SKM-1 (cell line): ENCODE measurements around the gene FAM20C.
A peak's percentile ranks its signal among the peaks of the same experiment; 100 is the strongest.
"Not testable (repeated sequence)": the region's sequence is repeated elsewhere in the genome, so short reads cannot be mapped to it uniquely, and the experiment has no call there.

ENCODE experiments used
- DNase-seq: peaks from one replicate; lab custom pipeline; 2025; ENCODE audit not compliant: unreplicated experiment; lab: John Stamatoyannopoulos, UW

The FAM20C gene

DNA sequence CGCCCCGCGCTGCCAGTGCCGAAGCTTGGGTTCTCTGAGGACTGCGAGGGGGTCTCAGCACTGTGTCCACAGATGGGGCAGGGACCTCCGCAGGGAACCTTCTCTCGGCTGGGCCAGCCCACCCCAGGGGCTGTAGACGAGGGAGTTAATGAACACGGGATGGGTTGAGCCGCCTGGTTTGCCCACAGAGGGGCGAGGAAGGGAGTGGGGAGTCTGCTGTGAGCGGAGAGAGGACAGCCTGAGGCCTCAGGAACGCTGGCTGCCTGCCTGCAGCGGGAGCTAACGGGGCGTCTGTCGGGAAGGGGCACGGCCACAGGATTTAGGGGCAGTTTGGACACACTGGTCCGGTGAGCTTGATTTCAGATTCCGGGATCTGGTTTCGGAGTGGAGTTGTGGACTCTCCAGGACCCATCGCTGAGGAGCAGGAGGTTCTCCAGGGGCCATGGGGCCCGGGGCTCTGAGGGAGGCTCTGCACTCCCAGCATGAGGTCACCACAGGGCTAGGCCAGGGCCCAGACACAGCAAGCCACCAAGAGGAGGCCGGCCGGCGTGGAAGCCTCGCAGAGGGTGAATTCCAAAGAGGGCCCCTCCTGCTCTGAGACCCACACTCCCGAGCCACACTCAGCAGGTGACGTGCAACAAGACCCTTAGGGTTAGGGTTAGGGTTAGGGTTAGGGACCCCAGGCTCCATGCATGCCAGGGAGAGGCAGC, 19.0 kb upstream of the FAM20C start:
- DNase-seq, result no peak

DNA sequence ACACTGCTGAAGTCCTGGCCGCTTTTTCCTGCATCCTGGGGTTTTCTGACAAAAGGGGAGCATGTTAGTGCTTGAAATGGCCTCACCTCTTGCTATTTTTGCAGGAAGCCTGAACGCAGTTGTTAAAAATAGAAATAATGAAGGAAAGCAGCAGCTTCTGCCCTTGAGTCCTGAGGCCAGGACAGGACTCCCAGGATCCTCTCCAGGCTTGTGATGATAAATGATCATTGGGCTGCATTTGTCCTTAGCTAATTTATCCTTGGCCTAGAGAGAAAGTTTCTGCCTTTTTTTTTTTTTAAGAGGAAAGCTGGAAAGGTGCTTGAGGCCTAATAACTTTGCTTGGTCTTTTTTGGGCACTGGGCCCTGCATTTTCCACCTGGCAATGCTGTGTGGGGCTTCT, 17.7 kb upstream of the FAM20C start:
- no peak for DNase-seq

DNA sequence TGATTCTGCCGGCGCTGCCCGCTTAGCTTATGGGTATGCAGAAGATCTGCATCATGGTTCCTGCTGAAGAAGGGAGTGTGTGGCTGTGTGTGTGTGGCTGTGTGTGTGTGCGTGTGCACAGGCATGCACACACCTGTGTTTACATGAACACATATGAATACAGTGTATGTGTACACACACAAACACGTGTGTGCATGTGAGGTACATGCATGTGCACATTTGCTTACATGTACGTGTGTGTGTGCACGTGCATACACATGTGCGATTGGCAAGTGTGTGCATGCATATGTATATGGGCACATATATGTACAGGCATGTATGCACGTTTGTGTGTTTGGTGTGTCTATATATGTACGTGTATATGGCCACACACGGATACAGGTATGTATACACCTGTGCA, 16.4 kb upstream of the FAM20C start:
- DNase-seq, result no peak

DNA sequence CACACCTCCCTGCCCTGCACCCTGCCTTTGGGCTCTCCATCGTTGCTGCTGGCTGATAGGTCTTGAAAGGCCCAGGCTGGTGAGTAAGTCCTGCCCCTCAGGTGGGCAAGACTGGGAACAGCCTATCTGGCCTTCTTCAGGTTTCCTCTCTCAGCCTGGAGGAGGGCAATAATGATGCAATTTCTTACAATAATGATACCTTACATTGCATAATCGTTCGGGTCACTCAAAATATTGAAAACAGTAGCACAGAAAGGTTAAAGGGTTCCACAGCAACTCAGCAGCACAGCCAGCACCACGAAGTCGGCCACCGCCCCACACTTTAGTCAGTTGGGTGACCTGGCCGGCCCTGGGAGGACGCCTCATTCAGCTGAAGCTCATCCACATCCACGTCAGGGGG, 16.0 kb upstream of the FAM20C start:
- no peak for DNase-seq

DNA sequence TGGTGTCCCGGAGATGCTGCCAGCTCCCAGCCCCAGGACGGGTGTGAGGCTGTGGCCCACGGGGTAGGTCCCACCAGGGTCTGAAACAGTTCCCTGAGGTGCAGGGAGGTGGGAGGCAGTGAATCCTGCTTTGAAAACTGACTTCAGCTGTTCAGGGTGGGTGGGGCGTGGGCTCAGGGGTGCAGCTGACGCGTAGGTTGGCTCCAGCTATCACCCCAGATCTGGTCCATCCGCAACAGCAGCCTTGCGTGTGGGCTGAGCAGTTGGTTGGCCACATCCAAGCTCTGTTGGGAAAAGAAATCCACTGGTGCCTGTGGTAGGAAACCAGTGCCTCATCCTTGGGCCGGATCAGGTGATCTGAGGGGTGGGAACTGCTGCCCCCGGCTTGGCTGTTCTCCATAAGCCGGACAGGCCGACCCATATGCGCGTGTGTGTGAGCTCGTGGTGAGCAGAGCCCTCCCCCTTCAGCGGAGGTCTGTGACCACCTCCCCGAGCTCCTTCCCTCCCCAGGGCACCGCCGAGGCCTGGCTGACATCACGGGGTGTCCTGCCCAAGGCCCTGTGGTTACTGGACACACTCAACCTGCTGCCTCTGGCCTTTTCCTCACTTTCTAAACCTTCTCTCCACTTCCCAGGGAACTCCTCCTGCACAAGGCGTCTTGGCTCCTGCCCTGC, 15.4 kb upstream of the FAM20C start:
- DNase-seq, result no peak

- no peak for DNase-seq
These were observed 13.9 kb upstream of the FAM20C start for GRCh38 chr7:178444-178843.

GRCh38 chr7:179209-179681, 13.1 kb upstream of the FAM20C start:
- no peak for DNase-seq

DNA sequence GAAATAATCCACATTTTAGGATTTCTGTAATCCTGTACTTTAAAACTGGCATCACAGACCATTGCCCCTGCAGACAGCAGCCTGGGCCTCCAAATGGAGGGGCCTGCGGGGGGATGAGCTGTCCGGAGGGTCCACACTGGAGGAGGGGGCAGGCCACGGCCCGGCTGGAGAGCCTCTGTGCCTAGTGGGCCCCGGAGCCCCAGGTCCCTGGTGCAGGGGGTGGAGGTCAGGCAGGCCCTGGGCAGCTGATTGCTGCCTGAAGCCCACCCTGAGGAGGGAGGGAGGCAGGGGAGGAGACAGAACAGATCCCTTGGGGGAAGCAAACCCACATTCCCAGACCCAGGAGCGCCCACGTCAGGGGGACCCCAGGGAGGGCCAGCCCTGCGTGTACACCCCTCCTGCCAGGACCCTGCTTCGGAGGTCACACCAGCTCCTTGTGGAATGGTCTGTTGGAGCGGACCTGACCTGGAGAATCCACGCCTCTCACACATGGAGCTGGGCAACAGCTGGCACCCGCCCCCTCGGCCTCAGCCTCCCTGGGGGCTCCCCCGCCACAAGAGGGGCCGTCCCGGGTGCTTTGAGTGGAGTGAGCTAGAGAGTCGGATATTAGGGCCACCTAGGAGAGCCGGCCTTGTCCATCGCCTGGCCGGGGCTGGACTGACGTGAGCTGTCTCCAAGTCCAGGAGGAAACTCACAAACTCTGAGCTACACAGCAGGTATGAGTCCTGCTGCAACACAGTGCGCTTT, 12.2 kb upstream of the FAM20C start:
- DNase-seq, result no peak

DNA sequence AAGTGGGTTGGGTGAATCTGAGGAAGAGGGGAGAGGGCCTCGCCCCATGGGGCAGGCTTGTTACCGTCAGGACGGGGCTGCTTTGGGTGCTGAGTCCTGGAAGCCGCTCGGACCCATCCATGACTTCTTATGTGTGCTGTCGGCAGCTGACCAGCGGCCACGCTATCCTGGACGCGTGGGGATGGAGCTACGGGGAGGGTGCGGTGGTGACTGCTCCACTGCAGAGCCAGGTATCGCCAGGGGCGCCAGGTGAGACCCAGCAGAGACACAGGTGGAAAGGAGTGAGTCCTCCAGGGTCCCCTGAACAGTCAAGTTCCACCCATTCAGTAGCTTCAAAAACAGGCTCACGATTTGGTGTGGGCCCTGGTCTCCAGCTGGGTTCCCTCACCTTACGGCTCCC, 10.6 kb upstream of the FAM20C start:
- DNase-seq, result no peak

GRCh38 chr7:182502-182901, 9.9 kb upstream of the FAM20C start:
- DNase-seq, result not testable (repeated sequence)

DNA sequence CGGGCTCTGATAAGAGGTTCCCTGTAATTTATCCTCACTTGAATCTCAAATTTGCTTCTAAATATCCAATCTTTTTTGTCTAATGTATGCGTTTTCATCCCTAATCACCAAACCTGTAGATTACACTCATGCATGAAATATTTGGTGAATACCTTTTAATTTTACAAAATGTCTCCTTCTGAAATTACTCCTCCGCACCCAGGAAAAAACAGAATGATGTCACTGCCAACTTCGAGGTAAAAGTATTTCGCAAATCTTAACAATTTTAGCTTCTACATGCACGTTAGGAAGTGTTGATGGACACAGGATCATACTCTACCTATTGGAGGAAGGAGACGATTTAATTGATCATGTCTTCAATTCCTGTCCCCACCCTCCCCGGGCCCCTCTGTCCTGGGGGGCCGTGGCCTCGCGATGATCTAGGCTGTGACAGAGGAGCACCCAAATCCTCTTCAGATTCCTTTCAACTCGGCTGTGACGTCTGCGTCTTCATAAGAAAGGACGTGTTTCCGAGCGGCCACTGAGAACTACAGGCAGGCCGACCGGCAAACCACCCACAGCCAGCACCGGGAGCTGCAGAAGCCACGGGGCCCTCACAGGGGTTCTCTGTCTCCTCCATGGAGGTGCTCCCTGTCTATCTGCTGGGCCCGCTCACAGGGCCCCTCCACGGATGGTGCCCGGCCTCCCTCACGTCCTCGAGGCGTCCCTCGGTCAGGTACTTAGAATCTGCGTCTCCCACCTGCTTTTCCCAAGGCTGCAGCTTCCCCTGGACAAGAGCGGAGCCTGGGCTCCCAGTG, 8.7 kb upstream of the FAM20C start:
- DNase-seq, result no peak

DNA sequence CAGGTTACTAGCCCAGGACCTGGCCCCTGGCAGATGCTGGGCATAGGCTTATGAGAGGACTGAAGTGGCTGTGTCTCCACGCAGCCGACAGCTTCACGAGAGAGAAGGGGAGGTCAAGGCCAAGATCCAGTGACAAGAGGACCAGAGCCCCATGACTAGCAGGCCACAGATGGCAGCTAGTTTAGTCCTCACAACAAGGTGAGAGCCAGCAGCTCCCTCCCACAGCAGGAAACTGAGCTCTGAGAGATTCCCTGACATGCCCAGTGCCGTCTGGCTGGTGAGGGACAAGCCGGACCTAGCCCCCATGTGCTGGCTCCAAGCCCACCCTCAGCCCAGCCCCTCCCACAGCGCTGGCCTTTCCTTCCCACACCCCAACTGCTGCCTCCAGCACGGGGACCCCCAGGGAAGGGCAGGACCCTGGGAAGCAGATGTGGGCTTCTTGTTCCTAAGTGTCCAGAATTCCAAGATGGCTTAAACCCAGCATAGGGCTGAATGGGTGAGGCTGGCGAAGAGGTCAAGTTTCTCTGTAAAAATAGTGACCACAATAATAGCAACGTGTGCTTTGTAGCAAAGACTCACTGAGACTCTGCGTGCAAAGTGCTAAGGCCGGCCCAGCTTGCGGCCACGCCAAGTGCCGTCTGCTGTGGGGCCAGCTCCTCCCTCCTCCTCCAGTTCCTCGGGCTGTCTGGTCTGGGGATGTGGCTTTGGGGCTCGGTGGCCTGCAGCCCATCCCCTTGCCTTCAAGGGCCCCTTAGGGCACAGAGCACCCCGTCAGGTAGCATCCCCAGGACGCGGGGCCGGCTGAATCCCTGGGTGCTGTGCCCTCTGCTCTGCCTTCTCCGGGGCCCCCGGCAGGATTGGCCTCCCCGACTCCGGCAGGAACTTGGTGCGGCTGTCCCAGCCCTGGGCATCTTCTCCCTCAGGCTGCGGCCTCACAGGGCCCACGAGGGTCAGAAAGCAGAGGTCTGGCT, 7.8 kb upstream of the FAM20C start:
- DNase-seq, result no peak

GRCh38 chr7:186516-187113, 5.8 kb upstream of the FAM20C start:
- DNase-seq, result no peak

- DNase-seq, result peak; percentile 18
These were observed 5.0 kb upstream of the FAM20C start for GRCh38 chr7:187227-187927.

DNA sequence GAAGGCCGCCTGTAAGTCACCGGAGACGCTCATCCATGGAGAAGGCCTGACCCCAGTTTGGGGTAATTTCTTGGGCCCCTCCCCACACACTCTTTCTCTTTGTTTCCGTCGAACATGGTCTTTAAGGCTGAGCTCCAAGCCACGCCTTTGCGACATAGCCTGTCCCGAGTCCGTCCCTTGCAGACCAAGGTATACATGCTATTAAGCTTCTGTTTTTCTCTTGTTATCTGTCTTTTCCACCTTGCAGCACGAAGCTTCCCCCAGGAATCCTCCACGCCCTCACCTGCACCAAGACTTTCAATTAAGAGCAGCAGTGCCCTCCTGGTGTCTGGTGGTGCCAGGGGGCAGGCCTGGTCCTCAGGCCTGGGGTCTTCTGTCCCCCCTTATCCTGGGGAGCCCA, 4.2 kb upstream of the FAM20C start:
- DNase-seq, result no peak

DNA sequence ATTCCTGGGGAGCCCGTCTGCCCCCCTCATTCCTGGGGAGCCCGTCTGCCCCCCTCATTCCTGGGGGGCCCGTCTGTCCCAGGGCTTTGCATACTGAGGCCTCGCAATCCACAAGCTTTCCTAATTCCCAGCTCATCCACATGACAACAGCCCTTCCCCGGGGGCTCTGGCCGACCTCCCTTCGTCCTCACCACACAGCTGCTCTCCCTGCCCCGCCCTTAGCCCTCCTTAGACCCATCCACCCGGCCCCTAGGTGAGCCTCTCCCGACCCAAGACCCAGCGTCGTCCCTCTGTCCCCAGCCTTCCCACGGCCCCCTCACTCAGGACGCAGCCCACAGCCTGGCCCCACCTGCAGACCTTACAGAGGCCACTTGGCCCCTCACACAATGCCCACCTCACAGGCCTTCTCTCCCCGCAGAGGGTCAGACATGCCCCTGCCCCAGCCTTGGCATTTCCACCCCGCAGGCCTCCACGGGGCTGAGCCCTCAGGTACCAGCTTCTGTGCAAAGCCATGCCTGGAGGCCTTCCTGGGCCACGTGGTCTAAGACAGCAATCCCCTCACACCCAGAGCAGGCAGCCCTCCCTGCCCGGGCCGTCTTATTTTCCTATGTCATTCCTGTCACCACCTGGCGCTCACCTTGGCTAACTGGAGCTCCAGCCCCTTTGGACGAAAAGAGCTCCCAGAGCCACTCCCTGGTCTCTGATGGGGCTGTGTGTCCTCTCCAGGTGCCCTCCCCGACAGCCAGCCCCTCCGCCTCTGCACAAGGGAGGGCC, 3.5 kb upstream of the FAM20C start:
- no peak for DNase-seq

GRCh38 chr7:189719-190118, 2.7 kb upstream of the FAM20C start:
- no peak for DNase-seq

- DNase-seq, result no peak
These were observed 2.2 kb upstream of the FAM20C start for GRCh38 chr7:190196-190595.
